B cell (primary cell): ENCODE measurements around the gene MPIG6B. TPM values are rescaled to one million over a fixed set of nuclear protein-coding genes. Genes with fewer than 3 reads are reported as not detected.

Source experiments
- ATAC-seq: fragments of 200-7000 bp; cut with Tn5 transposase; one replicate; pipeline ENCODE4 v1.10.0; 2021; ENCODE audit warnings: low read depth, mild to moderate bottlenecking, moderate number of reproducible peaks, moderate library complexity
- CTCF ChIA-PET: fragments of 350-600 bp; sonication (Branson Sonifier 250); formaldehyde crosslinking; loops from one replicate; lab custom pipeline; 2021; ENCODE audit warnings: antibody characterized with exemption, inconsistent platforms; lab: Charles Lee
- POLR2A ChIA-PET: fragments of 350-600 bp; sonication (Branson Sonifier 250); formaldehyde crosslinking; loops from one replicate; lab custom pipeline; 2021; ENCODE audit warnings: antibody characterized with exemption; lab: Charles Lee
- DNase-seq: peaks from one replicate; pipeline ENCODE4 v3.0.0; 2013
- H2AFZ ChIP-seq: 2 replicates; pipeline ENCODE4 v1.6.1; 2012; ENCODE audit warnings: mild to moderate bottlenecking, low read depth, low read length; ENCODE audit not compliant: insufficient read depth, poor library complexity, severe bottlenecking
- H3K27ac ChIP-seq, 2 donors: 1 replicate in 1 of 2; 2 replicates in 1 of 2; pipeline ENCODE4 v1.5.1; 2012 to 2013; ENCODE audit warnings: low read length in 2 of 2, mild to moderate bottlenecking in 2 of 2, moderate library complexity in 1 of 2
- H3K27me3 ChIP-seq, 4 experiments: fragments of 200-600 bp in 1 of 4; sonication (generic) in 1 of 4; replicated peaks in 1 of 4; 1 replicate in 2 of 4; 2 replicates in 2 of 4; pipeline versions ENCODE4 v1.6.1 to v1.7.0; 2013 to 2016; ENCODE audit warnings: low read length in 3 of 4, mild to moderate bottlenecking in 2 of 4, mixed read lengths in 1 of 4, moderate library complexity in 1 of 4; ENCODE audit not compliant: insufficient read depth in 4 of 4, control insufficient read depth in 3 of 4; ENCODE audit errors: control extremely low read depth in 1 of 4
- H3K36me3 ChIP-seq, 2 experiments: replicated peaks in 1 of 2; 1 replicate in 1 of 2; 2 replicates in 1 of 2; pipeline versions ENCODE4 v1.6.1 to v1.7.1; 2013; ENCODE audit warnings: low read length in 1 of 2; ENCODE audit not compliant: insufficient read depth in 2 of 2, control insufficient read depth in 1 of 2; ENCODE audit errors: control extremely low read depth in 1 of 2, extremely low read depth in 1 of 2
- H3K4me1 ChIP-seq, 2 donors: fragments of 200-600 bp in 1 of 2; sonication (generic) in 1 of 2; 1 replicate in 1 of 2; 2 replicates in 1 of 2; pipeline versions ENCODE4 v1.5.1 to v1.6.1; 2013 to 2017; ENCODE audit warnings: low read length in 2 of 2; ENCODE audit not compliant: control insufficient read depth in 2 of 2, insufficient read depth in 2 of 2
- H3K4me2 ChIP-seq: replicated peaks from 2 replicates; pipeline ENCODE3; 2012; ENCODE audit warnings: mild to moderate bottlenecking, low read depth, low read length; ENCODE audit not compliant: poor library complexity, severe bottlenecking
- H3K4me3 ChIP-seq, 5 experiments: fragments of 200-600 bp in 1 of 5; sonication (generic) in 1 of 5; 1 replicate in 3 of 5; 2 replicates in 2 of 5; pipeline versions ENCODE4 v1.5.1 to v1.7.0; 2011 to 2016; ENCODE audit warnings: low read length in 4 of 5, mild to moderate bottlenecking in 4 of 5, low read depth in 2 of 5, control low read depth in 1 of 5, moderate library complexity in 1 of 5; ENCODE audit not compliant: insufficient read depth in 1 of 5; ENCODE audit errors: control extremely low read depth in 1 of 5, extremely low read depth in 1 of 5
- H3K79me2 ChIP-seq: fragments of 200-600 bp; sonication (generic); one replicate; pipeline ENCODE4 v1.6.0; 2016; ENCODE audit warnings: low read length; ENCODE audit not compliant: control insufficient read depth, insufficient read depth
- H3K9ac ChIP-seq: fragments of 200-600 bp; sonication (generic); 2 replicates; pipeline ENCODE4 v1.6.1; 2017; ENCODE audit warnings: mild to moderate bottlenecking, low read length, moderate library complexity
- H3K9me3 ChIP-seq, 3 donors: one replicate each; pipeline versions ENCODE4 v1.6.1 to v1.7.1; 2013; ENCODE audit warnings: low read length in 2 of 3; ENCODE audit not compliant: control insufficient read depth in 2 of 3, insufficient read depth in 1 of 3; ENCODE audit errors: control extremely low read depth in 1 of 3
- H4K20me1 ChIP-seq: 2 replicates; pipeline ENCODE4 v1.6.0; 2012; ENCODE audit warnings: mild to moderate bottlenecking, low read length; ENCODE audit not compliant: insufficient read depth, control insufficient read depth, poor library complexity, severe bottlenecking
- H3K27ac Mint-ChIP-seq: one replicate; pipeline ENCODE4 v1.8.0; 2021; ENCODE audit warnings: mixed read lengths
- H3K27me3 Mint-ChIP-seq: one replicate; pipeline ENCODE4 v1.8.0; 2021; ENCODE audit warnings: mixed read lengths
- H3K4me1 Mint-ChIP-seq: one replicate; pipeline ENCODE4 v1.8.0; 2021; ENCODE audit warnings: mixed read lengths
- H3K4me3 Mint-ChIP-seq: one replicate; pipeline ENCODE4 v1.8.0; 2021; ENCODE audit warnings: mixed read lengths
- H3K9me3 Mint-ChIP-seq: one replicate; pipeline ENCODE4 v1.8.0; 2022; ENCODE audit warnings: mixed read lengths; ENCODE audit not compliant: insufficient read depth
- CTCF ChIP-seq: fragments of 200-600 bp; IDR thresholded peaks from one replicate; pipeline ENCODE4 v1.8.0; 2022; ENCODE audit warnings: antibody characterized with exemption, mild to moderate bottlenecking
- EZH2 ChIP-seq: IDR thresholded peaks from 2 replicates; pipeline ENCODE4 v1.6.1; 2012; ENCODE audit warnings: borderline replicate concordance, low read depth, mild to moderate bottlenecking, moderate library complexity, low read length; ENCODE audit not compliant: insufficient read depth, poor library complexity, severe bottlenecking
- WGBS: methylation state at CpG from one replicate; pipeline ENCODE4 v1.1.5; 2013; ENCODE audit warnings: missing lambda C conversion rate; ENCODE audit not compliant: insufficient coverage; 5-methylcytosine and 5-hydroxymethylcytosine counted together
- intact Hi-C: fragments of 100-400 bp; cut with micrococcal nuclease; formaldehyde crosslinking; loops from one replicate; pipeline ENCODE4 v1.10.0; 2022
- polyA plus RNA-seq: library from polyadenylated mRNA; depleted of rRNA; stranded (reverse); fragments of >200 nt; gene quantifications from 2 replicates; pipeline ENCODE4 v1.2.3, GENCODE V29; 2012
- total RNA-seq, 2 donors: library from RNA; stranded (reverse); fragments of 120-200 nt in 1 of 2; gene quantifications; 1 replicate in 1 of 2; 2 replicates in 1 of 2; pipeline versions ENCODE4 v1.2.3 to v1.2.4, GENCODE V29; 2013 to 2022

Gene MPIG6B
- total and polyA plus RNA-seq, 2 donors (not counting 1 experiment from before 2014, with no cell fraction given) = 0.54 to 1.6 TPM

DNA sequence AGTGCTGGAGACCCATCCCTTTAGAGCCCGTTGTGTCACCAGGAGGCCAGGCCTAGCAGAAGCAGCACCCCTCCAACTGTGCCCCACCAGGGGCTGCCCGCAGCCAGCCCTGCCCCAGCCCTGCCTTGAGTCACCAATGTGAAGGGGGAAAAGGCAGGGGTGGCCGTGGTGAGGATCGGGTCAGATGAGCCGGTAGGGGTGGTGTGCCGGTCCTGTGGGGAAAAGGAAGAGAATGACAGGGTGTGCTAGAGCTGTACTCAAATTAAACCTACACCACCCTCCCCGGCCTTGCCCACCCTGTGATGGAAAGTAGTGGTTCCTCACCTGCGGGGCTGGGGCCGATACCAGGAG is 42.4 kb downstream of the MPIG6B start:
- no peaks in the 10 kb centered on the region for H3K79me2 ChIP-seq
- ATAC-seq (no peak), DNase-seq (no peak)
- Mint-ChIP-seq H3K4me1 (peaks cover 6% of the 10 kb centered on the region), H3K9me3 (no peaks in the 10 kb centered on the region), H3K27me3 (no peaks in the 10 kb centered on the region), H3K27ac (no peak overlapping the region), H3K4me3 (no peak overlapping the region)
- no peak overlapping the region for H3K4me2 ChIP-seq
- no peak overlapping the region for H2AFZ ChIP-seq
- H3K36me3 ChIP-seq = peaks cover 0 to 6% of the 10 kb centered on the region in 2 experiments
- 93% methylated on average over 3 of the region's 9 CpGs for WGBS
- H4K20me1 ChIP-seq = no peaks in the 10 kb centered on the region
- TF ChIP-seq CTCF (no peak), EZH2 (no peak)
- H3K4me3 ChIP-seq = no peak overlapping the region
- POLR2A ChIA-PET = no interaction called here
- H3K9ac ChIP-seq = no peak overlapping the region
- no peaks in the 10 kb centered on the region for H3K4me1 ChIP-seq
- H3K27me3 ChIP-seq = no peaks in the 10 kb centered on the region
- intact Hi-C loops = no loop called here
- H3K27ac ChIP-seq = no peak overlapping the region
- H3K9me3 ChIP-seq = no peaks in the 10 kb centered on the region
- CTCF ChIA-PET = no interaction called here

- H3K79me2 ChIP-seq = no peaks in the 10 kb centered on the region
- H3K36me3 ChIP-seq = peaks cover 0 to 5% of the 10 kb centered on the region in 2 experiments
- Mint-ChIP-seq H3K9me3 (no peaks in the 10 kb centered on the region), H3K4me3 (no peak overlapping the region), H3K27me3 (no peaks in the 10 kb centered on the region), H3K4me1 (peaks cover 6% of the 10 kb centered on the region), H3K27ac (no peak overlapping the region)
- H3K9ac ChIP-seq = no peak overlapping the region
- POLR2A ChIA-PET = interaction anchor here (0.5 kb wide), 1 partner anchor 1556 kb away, joined by 4 read pairs; no protein-coding TSS in a partner anchor
- H3K27me3 ChIP-seq = no peaks in the 10 kb centered on the region
- no peaks in the 10 kb centered on the region for H3K9me3 ChIP-seq
- H3K4me3 ChIP-seq = no peak overlapping the region
- H3K27ac ChIP-seq = no peak overlapping the region
- H3K4me1 ChIP-seq = no peaks in the 10 kb centered on the region
- DNase-seq (no peak), ATAC-seq (no peak)
- H3K4me2 ChIP-seq = no peak overlapping the region
- WGBS = 91% methylated on average over 39 of the region's 42 CpGs
- CTCF ChIA-PET = no interaction called here
- intact Hi-C loops = no loop called here
- no peak overlapping the region for H2AFZ ChIP-seq
- TF ChIP-seq CTCF (no peak), EZH2 (no peak)
- no peaks in the 10 kb centered on the region for H4K20me1 ChIP-seq
Measured at GRCh38 chr6:31765910-31766794, 43.0 kb downstream of the MPIG6B start.
